ENCODE measurements around the gene ANKS1B. TPM values are rescaled to one million over a fixed set of nuclear protein-coding genes. Genes with fewer than 3 reads are reported as not detected.
"Not testable (repeated sequence)": the region's sequence is repeated elsewhere in the genome, so short reads cannot be mapped to it uniquely, and the experiment has no call there.

ANKS1B gene
- total and polyA plus RNA-seq, 5 donors = 0.43 to 7.4 (median 3.3) TPM

- no peak overlapping the region for H3K4me3 ChIP-seq (ENCODE audit: low read length)
- no peak for DNase-seq
- ATAC-seq = no peak
- no peak overlapping the region for H3K27ac ChIP-seq (ENCODE audit: low read length)
- no peaks in the 10 kb centered on the region for H3K9me3 ChIP-seq (ENCODE audit: control insufficient read depth, low read length)
- intact Hi-C loops (cut with DNase I) = no loop called here
- H3K27me3 ChIP-seq (ENCODE audit: control insufficient read depth, insufficient read depth) = no peaks in the 10 kb centered on the region
- H3K4me1 ChIP-seq (ENCODE audit: control insufficient read depth, insufficient read depth, low read length) = no peaks in the 10 kb centered on the region
Observed at GRCh38 chr12:98970950-98971349, 1013.8 kb downstream of the ANKS1B start.

GRCh38 chr12:98970210-98970609 is 1014.5 kb downstream of the ANKS1B start:
- ATAC-seq (no peak), DNase-seq (no peak)
- Histone ChIP-seq H3K4me3 (ENCODE audit: low read length) (no peak overlapping the region), H3K27ac (ENCODE audit: low read length) (no peak overlapping the region), H3K27me3 (ENCODE audit: control insufficient read depth, insufficient read depth) (no peaks in the 10 kb centered on the region), H3K4me1 (ENCODE audit: control insufficient read depth, insufficient read depth, low read length) (no peaks in the 10 kb centered on the region), H3K9me3 (ENCODE audit: control insufficient read depth, low read length) (no peaks in the 10 kb centered on the region)
- intact Hi-C loops (cut with DNase I) = no loop called here

- no peaks in the 10 kb centered on the region for H3K27me3 ChIP-seq (ENCODE audit: control insufficient read depth, insufficient read depth)
- intact Hi-C loops (cut with DNase I) = no loop called here
- no peak overlapping the region for H3K4me3 ChIP-seq (ENCODE audit: low read length)
- WGBS = 79% methylated on average over 2 of the region's 2 CpGs
- no peaks in the 10 kb centered on the region for H3K4me1 ChIP-seq (ENCODE audit: control insufficient read depth, insufficient read depth, low read length)
- no peak overlapping the region for H3K27ac ChIP-seq (ENCODE audit: low read length)
- no peaks in the 10 kb centered on the region for H3K9me3 ChIP-seq (ENCODE audit: control insufficient read depth, low read length)
- DNase-seq = no peak
- ATAC-seq = no peak
Observed at GRCh38 chr12:98968896-98969295, 1015.8 kb downstream of the ANKS1B start.

- H3K4me1 ChIP-seq (ENCODE audit: control insufficient read depth, insufficient read depth, low read length); H3K4me3 ChIP-seq (ENCODE audit: low read length); H3K27ac ChIP-seq (ENCODE audit: low read length); H3K9me3 ChIP-seq (ENCODE audit: control insufficient read depth, low read length); DNase-seq; H3K27me3 ChIP-seq (ENCODE audit: control insufficient read depth, insufficient read depth); intact Hi-C loops (cut with DNase I); ATAC-seq: not testable (repeated sequence)
- WGBS = 93% methylated on average over 5 of the region's 5 CpGs
Observed at GRCh38 chr12:98957135-98957534, 1027.6 kb downstream of the ANKS1B start.

GRCh38 chr12:98955284-98955683 is 1029.5 kb downstream of the ANKS1B start:
- intact Hi-C loops (cut with DNase I) = no loop called here
- Histone ChIP-seq H3K9me3 (ENCODE audit: control insufficient read depth, low read length) (no peaks in the 10 kb centered on the region), H3K27me3 (ENCODE audit: control insufficient read depth, insufficient read depth) (no peaks in the 10 kb centered on the region), H3K27ac (ENCODE audit: low read length) (no peak overlapping the region), H3K4me1 (ENCODE audit: control insufficient read depth, insufficient read depth, low read length) (no peaks in the 10 kb centered on the region), H3K4me3 (ENCODE audit: low read length) (no peak overlapping the region)
- 58% methylated on average over 4 of the region's 4 CpGs for WGBS
- DNase-seq = no peak
- ATAC-seq = no peak

- Histone ChIP-seq H3K9me3 (ENCODE audit: control insufficient read depth, low read length) (no peaks in the 10 kb centered on the region), H3K27ac (ENCODE audit: low read length) (no peak overlapping the region), H3K27me3 (ENCODE audit: control insufficient read depth, insufficient read depth) (no peaks in the 10 kb centered on the region), H3K4me1 (ENCODE audit: control insufficient read depth, insufficient read depth, low read length) (no peaks in the 10 kb centered on the region), H3K4me3 (ENCODE audit: low read length) (no peak overlapping the region)
- intact Hi-C loops (cut with DNase I) = no loop called here
- no peak for ATAC-seq
- 82% methylated on average over 1 of the region's 1 CpG for WGBS
- no peak for DNase-seq
Observed at GRCh38 chr12:98954506-98954905, 1030.2 kb downstream of the ANKS1B start.

GRCh38 chr12:98951406-98951805 is 1033.3 kb downstream of the ANKS1B start:
- ATAC-seq = no peak
- H3K27me3 ChIP-seq (ENCODE audit: control insufficient read depth, insufficient read depth) = no peaks in the 10 kb centered on the region
- intact Hi-C loops (cut with DNase I) = no loop called here

GRCh38 chr12:98948343-98948949 is 1036.3 kb downstream of the ANKS1B start:
- no peaks in the 10 kb centered on the region for H3K9me3 ChIP-seq (ENCODE audit: control insufficient read depth, low read length)
- 52% methylated on average over 4 of the region's 4 CpGs for WGBS
- ATAC-seq = no peak
- H3K4me3 ChIP-seq (ENCODE audit: low read length) = no peak overlapping the region
- H3K4me1 ChIP-seq (ENCODE audit: control insufficient read depth, insufficient read depth, low read length) = no peaks in the 10 kb centered on the region
- DNase-seq = no peak
- H3K27ac ChIP-seq (ENCODE audit: low read length) = no peak overlapping the region
- intact Hi-C loops (cut with DNase I) = no loop called here
- H3K27me3 ChIP-seq (ENCODE audit: control insufficient read depth, insufficient read depth) = no peaks in the 10 kb centered on the region

More at GRCh38 chr12:98951406-98951805, 1033.3 kb downstream of the ANKS1B start:
- H3K4me3 ChIP-seq (ENCODE audit: low read length) = no peak overlapping the region
- H3K27ac ChIP-seq (ENCODE audit: low read length) = no peak overlapping the region
- H3K9me3 ChIP-seq (ENCODE audit: control insufficient read depth, low read length) = no peaks in the 10 kb centered on the region
- 82% methylated on average over 7 of the region's 7 CpGs for WGBS
- no peak for DNase-seq
- H3K4me1 ChIP-seq (ENCODE audit: control insufficient read depth, insufficient read depth, low read length) = no peaks in the 10 kb centered on the region

GRCh38 chr12:98945864-98946263 is 1038.9 kb downstream of the ANKS1B start:
- Histone ChIP-seq H3K9me3 (ENCODE audit: control insufficient read depth, low read length) (no peaks in the 10 kb centered on the region), H3K27me3 (ENCODE audit: control insufficient read depth, insufficient read depth) (no peaks in the 10 kb centered on the region), H3K4me3 (ENCODE audit: low read length) (no peak overlapping the region), H3K27ac (ENCODE audit: low read length) (no peak overlapping the region), H3K4me1 (ENCODE audit: control insufficient read depth, insufficient read depth, low read length) (no peaks in the 10 kb centered on the region)
- intact Hi-C loops (cut with DNase I) = no loop called here
- WGBS = 74% methylated on average over 4 of the region's 4 CpGs
- ATAC-seq = no peak
- DNase-seq = no peak

GRCh38 chr12:98939926-98940325 is 1044.8 kb downstream of the ANKS1B start:
- intact Hi-C loops (cut with DNase I) = no loop called here
- ATAC-seq (no peak), DNase-seq (no peak)
- no peaks in the 10 kb centered on the region for H3K9me3 ChIP-seq (ENCODE audit: control insufficient read depth, low read length)
- 54% methylated on average over 3 of the region's 3 CpGs for WGBS
- no peaks in the 10 kb centered on the region for H3K4me1 ChIP-seq (ENCODE audit: control insufficient read depth, insufficient read depth, low read length)
- no peak overlapping the region for H3K4me3 ChIP-seq (ENCODE audit: low read length)
- no peaks in the 10 kb centered on the region for H3K27me3 ChIP-seq (ENCODE audit: control insufficient read depth, insufficient read depth)
- H3K27ac ChIP-seq (ENCODE audit: low read length) = no peak overlapping the region

- intact Hi-C loops (cut with DNase I) = no loop called here
- Histone ChIP-seq H3K9me3 (ENCODE audit: control insufficient read depth, low read length) (no peaks in the 10 kb centered on the region), H3K4me1 (ENCODE audit: control insufficient read depth, insufficient read depth, low read length) (no peaks in the 10 kb centered on the region), H3K27ac (ENCODE audit: low read length) (no peak overlapping the region), H3K4me3 (ENCODE audit: low read length) (no peak overlapping the region), H3K27me3 (ENCODE audit: control insufficient read depth, insufficient read depth) (no peaks in the 10 kb centered on the region)
- WGBS = 29% methylated on average over 2 of the region's 2 CpGs
- ATAC-seq (no peak), DNase-seq (no peak)
Observed at GRCh38 chr12:98939350-98939749, 1045.4 kb downstream of the ANKS1B start.

- Histone ChIP-seq H3K27me3 (ENCODE audit: control insufficient read depth, insufficient read depth) (no peaks in the 10 kb centered on the region), H3K9me3 (ENCODE audit: control insufficient read depth, low read length) (no peaks in the 10 kb centered on the region), H3K4me1 (ENCODE audit: control insufficient read depth, insufficient read depth, low read length) (no peaks in the 10 kb centered on the region), H3K27ac (ENCODE audit: low read length) (no peak overlapping the region), H3K4me3 (ENCODE audit: low read length) (no peak overlapping the region)
- no peak for DNase-seq
- no peak for ATAC-seq
- 74% methylated on average over 2 of the region's 2 CpGs for WGBS
- intact Hi-C loops (cut with DNase I) = no loop called here
Observed at GRCh38 chr12:98935847-98936246, 1048.9 kb downstream of the ANKS1B start.

Measured in right cardiac atrium (tissue), 5 donors.